SK-N-SH (cell line): ENCODE results near the gene KLHL33. TPM values are rescaled to one million over a fixed set of nuclear protein-coding genes. Genes with fewer than 3 reads are reported as not detected.
A peak's percentile ranks its signal among the peaks of the same experiment; 100 is the strongest.

ENCODE experiments used
- CTCF ChIA-PET: fragments of 300-600, 350-600 bp; formaldehyde crosslinking; extraction: SDS; loops from one replicate; lab custom pipeline; 2021; lab: Yijun Ruan, JAX
- POLR2A ChIA-PET: fragments of 350-600 bp; sonication (Branson Sonifier 250); formaldehyde crosslinking; extraction: SDS; loops from one replicate; lab custom pipeline; 2020; ENCODE audit warnings: antibody characterized with exemption, inconsistent platforms; lab: Yijun Ruan, JAX
- DNase-seq: peaks from one replicate; pipeline ENCODE4 v3.0.0; 2012
- H2AFZ ChIP-seq: fragments of 200-600 bp; sonication (generic); 2 replicates; pipeline ENCODE4 v1.8.1; 2016; ENCODE audit warnings: antibody characterized with exemption, mild to moderate bottlenecking, low read depth
- H3F3A ChIP-seq: fragments of 200-600 bp; sonication (generic); replicated peaks from 2 replicates; pipeline ENCODE3; 2016; ENCODE audit warnings: antibody characterized with exemption, mild to moderate bottlenecking; ENCODE audit not compliant: insufficient read depth
- H3K27ac ChIP-seq, 2 experiments: fragments of 200-500 bp in 1 of 2; fragments of 200-600 bp in 1 of 2; sonication (Bioruptor generic) in 1 of 2; sonication (generic), shearing (Covaris generic) in 1 of 2; 2 replicates each; pipeline versions ENCODE4 v1.5.1 to v1.6.1; 2014 to 2016; ENCODE audit warnings: low read depth in 2 of 2, inconsistent platforms in 1 of 2, low read length in 1 of 2, mild to moderate bottlenecking in 1 of 2, mixed read lengths in 1 of 2
- H3K27me3 ChIP-seq: fragments of 200-600 bp; sonication (generic), shearing (Covaris generic); 2 replicates; pipeline ENCODE4 v1.6.1; 2016; ENCODE audit warnings: mixed run types; ENCODE audit not compliant: insufficient read depth
- H3K36me3 ChIP-seq, 2 experiments: fragments of 200-500 bp in 1 of 2; fragments of 200-600 bp in 1 of 2; sonication (Bioruptor generic) in 1 of 2; sonication (generic) in 1 of 2; replicated peaks in 1 of 2; 2 replicates each; pipeline versions ENCODE3 to v1.5.1; 2014 to 2016; ENCODE audit warnings: low read length in 1 of 2, mild to moderate bottlenecking in 1 of 2; ENCODE audit not compliant: insufficient read depth in 2 of 2, control insufficient read depth in 1 of 2
- H3K4me1 ChIP-seq, 2 experiments: fragments of 200-500 bp in 1 of 2; fragments of 200-600 bp in 1 of 2; sonication (Bioruptor generic) in 1 of 2; sonication (generic), shearing (Covaris generic) in 1 of 2; 2 replicates each; pipeline versions ENCODE4 v1.5.1 to v1.6.1; 2014 to 2016; ENCODE audit warnings: low read depth in 1 of 2, low read length in 1 of 2, mixed run types in 1 of 2; ENCODE audit not compliant: insufficient read depth in 2 of 2, control insufficient read depth in 1 of 2
- H3K4me2 ChIP-seq: fragments of 200-600 bp; sonication (generic), shearing (Covaris generic); 2 replicates; pipeline ENCODE4 v1.6.1; 2017; ENCODE audit warnings: mixed run types
- H3K4me3 ChIP-seq, 2 experiments: fragments of 200-500 bp in 1 of 2; fragments of 200-600 bp in 1 of 2; sonication (Bioruptor generic) in 1 of 2; sonication (generic), shearing (Covaris generic) in 1 of 2; 2 replicates each; pipeline versions ENCODE4 v1.5.1 to v1.8.1; 2014 to 2016; ENCODE audit warnings: low read depth in 2 of 2, inconsistent platforms in 1 of 2, low read length in 1 of 2, mild to moderate bottlenecking in 1 of 2, mixed read lengths in 1 of 2, moderate library complexity in 1 of 2
- H3K79me2 ChIP-seq: fragments of 200-600 bp; sonication (generic); 2 replicates; pipeline ENCODE4 v1.8.1; 2017; ENCODE audit warnings: mild to moderate bottlenecking; ENCODE audit not compliant: insufficient read depth
- H3K9ac ChIP-seq: fragments of 200-600 bp; sonication (generic); 2 replicates; pipeline ENCODE4 v1.6.1; 2017; ENCODE audit warnings: mixed run types
- H3K9me2 ChIP-seq: fragments of 200-600 bp; sonication (generic); 2 replicates; pipeline ENCODE4 v1.6.1; 2017; ENCODE audit warnings: mixed run types
- H3K9me3 ChIP-seq: fragments of 200-600 bp; sonication (generic); 2 replicates; pipeline ENCODE4 v1.6.1; 2017; ENCODE audit warnings: mixed run types, mild to moderate bottlenecking, moderate library complexity
- H4K20me1 ChIP-seq: fragments of 200-600 bp; sonication (generic); 2 replicates; pipeline ENCODE4 v1.6.1; 2017; ENCODE audit warnings: mild to moderate bottlenecking, mixed run types; ENCODE audit not compliant: insufficient read depth
- CHD2 ChIP-seq: fragments of 150-350 bp; IDR thresholded peaks from 2 replicates; pipeline ENCODE4 v1.6.1; 2018; ENCODE audit warnings: low read length; ENCODE audit not compliant: partially characterized antibody
- EZH2phosphoT487 ChIP-seq: fragments of 200-600 bp; sonication (generic); IDR thresholded peaks from 2 replicates; pipeline ENCODE4 v1.6.1; 2017; ENCODE audit warnings: low read depth, mixed run types, mild to moderate bottlenecking, antibody characterized with exemption, moderate library complexity, borderline replicate concordance
- FOXM1 ChIP-seq: IDR thresholded peaks from 2 replicates; pipeline ENCODE4 v1.4.0; 2012; ENCODE audit warnings: low read depth, mild to moderate bottlenecking
- GABPA ChIP-seq: IDR thresholded peaks from 2 replicates; pipeline ENCODE4 v1.4.0; 2012; ENCODE audit warnings: low read depth, mild to moderate bottlenecking
- MEF2A ChIP-seq: IDR thresholded peaks from 2 replicates; pipeline ENCODE4 v1.4.0; 2012; ENCODE audit warnings: low read depth, borderline replicate concordance
- MXI1 ChIP-seq: IDR thresholded peaks from 2 replicates; pipeline ENCODE4 v1.6.1; 2012; ENCODE audit warnings: mild to moderate bottlenecking, low read depth, low read length, improper control_type of control experiment
- NFIC ChIP-seq: IDR thresholded peaks from 2 replicates; pipeline ENCODE4 v1.4.0; 2012; ENCODE audit warnings: borderline replicate concordance
- RCOR1 ChIP-seq: fragments of 150-350 bp; IDR thresholded peaks from 2 replicates; pipeline ENCODE4 v1.6.1; 2017; ENCODE audit warnings: antibody characterized with exemption, low read length
- SMC3 ChIP-seq: IDR thresholded peaks from 2 replicates; pipeline ENCODE4 v1.6.1; 2012; ENCODE audit warnings: low read depth, low read length, improper control_type of control experiment
- TCF12 ChIP-seq: IDR thresholded peaks from 2 replicates; pipeline ENCODE4 v1.4.0; 2012
- TEAD4 ChIP-seq: IDR thresholded peaks from 2 replicates; pipeline ENCODE4 v1.4.0; 2012; ENCODE audit warnings: mild to moderate bottlenecking, borderline replicate concordance; ENCODE audit not compliant: insufficient read depth
- YY1 ChIP-seq: IDR thresholded peaks from 2 replicates; pipeline ENCODE4 v1.4.0; 2012; ENCODE audit warnings: low read depth, mild to moderate bottlenecking
- WGBS: methylation state at CpG from one replicate; pipeline ENCODE4 v1.1.6; 2017; ENCODE audit warnings: low lambda C conversion rate; 5-methylcytosine and 5-hydroxymethylcytosine counted together
- polyA plus RNA-seq, 3 experiments: library from polyadenylated mRNA; depleted of rRNA; stranded (reverse); fragments of >200 nt; gene quantifications; 2 replicates each; pipeline ENCODE4 v1.2.3, GENCODE V29; 2012
- TF ChIP-seq, protein P1 (sequence below): IDR thresholded peaks from 2 replicates; pipeline ENCODE4 v1.4.0; 2012; ENCODE audit warnings: low read depth, borderline replicate concordance
- TF ChIP-seq, protein P2 (sequence below): IDR thresholded peaks from 2 replicates; pipeline ENCODE4; 2012
- TF ChIP-seq, protein P3 (sequence below): fragments of 200-600 bp; sonication (generic); IDR thresholded peaks from 2 replicates; pipeline ENCODE4 v1.6.1; 2017; ENCODE audit warnings: antibody characterized with exemption, mild to moderate bottlenecking, moderate library complexity
- TF ChIP-seq, protein P4 (sequence below): fragments of 150-350 bp; IDR thresholded peaks from 2 replicates; pipeline ENCODE4 v1.6.1; 2016; ENCODE audit warnings: mild to moderate bottlenecking, low read depth, low read length
- TF ChIP-seq, protein P5 (sequence below): IDR thresholded peaks from 2 replicates; pipeline ENCODE4 v1.6.1; 2012; ENCODE audit warnings: mild to moderate bottlenecking, low read depth, low read length, moderate library complexity
- TF ChIP-seq, protein P6 (sequence below): fragments of 150-350 bp; IDR thresholded peaks from 2 replicates; pipeline ENCODE4 v1.6.1; 2017; ENCODE audit warnings: antibody characterized with exemption, low read length, low read depth, borderline replicate concordance

KLHL33 gene
- polyA plus RNA-seq, 1 of the 3 experiments (the other 2 are of a cell fraction): not detected

DNA sequence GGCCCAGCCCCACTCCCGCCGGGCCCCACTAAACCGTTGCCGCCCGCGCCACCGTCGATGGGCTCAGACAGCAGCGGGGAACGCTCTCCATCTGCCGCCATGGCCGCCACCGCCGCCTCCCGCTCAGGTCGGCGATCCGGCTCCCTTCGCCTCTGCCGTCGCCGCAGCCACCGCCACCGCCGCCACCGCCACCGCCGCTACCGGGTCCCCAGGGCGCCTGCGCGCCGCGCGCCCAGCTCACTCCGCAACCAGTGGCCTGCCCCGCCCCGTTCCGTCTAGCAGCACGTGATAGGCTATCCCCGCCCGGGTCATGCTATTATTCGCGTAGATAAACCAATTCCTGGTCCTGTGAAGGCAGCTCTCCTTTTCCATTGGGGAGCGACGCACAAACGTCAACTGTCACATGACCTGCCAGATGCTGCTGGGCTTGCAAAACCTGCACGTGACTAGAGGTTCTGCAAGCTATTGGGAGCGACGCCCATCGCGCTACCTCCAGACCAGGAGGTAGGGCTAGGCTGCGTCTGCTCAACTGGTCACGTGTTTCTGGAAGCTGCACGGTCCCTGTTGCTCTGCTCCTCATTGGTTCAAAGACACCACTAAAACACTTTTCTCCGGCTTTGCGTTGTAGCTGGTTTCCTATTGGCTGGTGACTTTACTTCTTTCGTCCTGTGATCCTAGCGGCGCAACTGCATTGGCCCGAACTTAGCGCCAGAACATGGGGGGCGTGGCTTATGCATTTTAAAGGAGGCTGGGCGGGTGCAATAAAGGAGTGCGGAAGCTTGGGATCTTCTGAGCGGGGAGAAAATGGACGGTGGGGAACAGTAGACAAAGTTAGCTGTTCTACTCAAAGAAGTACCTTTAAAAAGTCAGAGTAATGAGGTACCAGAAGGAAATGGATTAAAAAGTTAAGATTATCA, 25.5 kb upstream of the KLHL33 start, which contains the start of gene PIP4P1 (continued):
- TF ChIP-seq, protein P1, sequence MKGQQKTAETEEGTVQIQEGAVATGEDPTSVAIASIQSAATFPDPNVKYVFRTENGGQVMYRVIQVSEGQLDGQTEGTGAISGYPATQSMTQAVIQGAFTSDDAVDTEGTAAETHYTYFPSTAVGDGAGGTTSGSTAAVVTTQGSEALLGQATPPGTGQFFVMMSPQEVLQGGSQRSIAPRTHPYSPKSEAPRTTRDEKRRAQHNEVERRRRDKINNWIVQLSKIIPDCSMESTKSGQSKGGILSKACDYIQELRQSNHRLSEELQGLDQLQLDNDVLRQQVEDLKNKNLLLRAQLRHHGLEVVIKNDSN: peak; percentile 99
- TF ChIP-seq FOXM1: peak; percentile 57; the same call in 1 of the 2 replicates
- TF ChIP-seq, protein P2, sequence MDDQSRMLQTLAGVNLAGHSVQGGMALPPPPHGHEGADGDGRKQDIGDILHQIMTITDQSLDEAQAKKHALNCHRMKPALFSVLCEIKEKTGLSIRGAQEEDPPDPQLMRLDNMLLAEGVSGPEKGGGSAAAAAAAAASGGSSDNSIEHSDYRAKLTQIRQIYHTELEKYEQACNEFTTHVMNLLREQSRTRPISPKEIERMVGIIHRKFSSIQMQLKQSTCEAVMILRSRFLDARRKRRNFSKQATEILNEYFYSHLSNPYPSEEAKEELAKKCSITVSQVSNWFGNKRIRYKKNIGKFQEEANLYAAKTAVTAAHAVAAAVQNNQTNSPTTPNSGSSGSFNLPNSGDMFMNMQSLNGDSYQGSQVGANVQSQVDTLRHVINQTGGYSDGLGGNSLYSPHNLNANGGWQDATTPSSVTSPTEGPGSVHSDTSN: peak; percentile 64
- TF ChIP-seq, protein P3, sequence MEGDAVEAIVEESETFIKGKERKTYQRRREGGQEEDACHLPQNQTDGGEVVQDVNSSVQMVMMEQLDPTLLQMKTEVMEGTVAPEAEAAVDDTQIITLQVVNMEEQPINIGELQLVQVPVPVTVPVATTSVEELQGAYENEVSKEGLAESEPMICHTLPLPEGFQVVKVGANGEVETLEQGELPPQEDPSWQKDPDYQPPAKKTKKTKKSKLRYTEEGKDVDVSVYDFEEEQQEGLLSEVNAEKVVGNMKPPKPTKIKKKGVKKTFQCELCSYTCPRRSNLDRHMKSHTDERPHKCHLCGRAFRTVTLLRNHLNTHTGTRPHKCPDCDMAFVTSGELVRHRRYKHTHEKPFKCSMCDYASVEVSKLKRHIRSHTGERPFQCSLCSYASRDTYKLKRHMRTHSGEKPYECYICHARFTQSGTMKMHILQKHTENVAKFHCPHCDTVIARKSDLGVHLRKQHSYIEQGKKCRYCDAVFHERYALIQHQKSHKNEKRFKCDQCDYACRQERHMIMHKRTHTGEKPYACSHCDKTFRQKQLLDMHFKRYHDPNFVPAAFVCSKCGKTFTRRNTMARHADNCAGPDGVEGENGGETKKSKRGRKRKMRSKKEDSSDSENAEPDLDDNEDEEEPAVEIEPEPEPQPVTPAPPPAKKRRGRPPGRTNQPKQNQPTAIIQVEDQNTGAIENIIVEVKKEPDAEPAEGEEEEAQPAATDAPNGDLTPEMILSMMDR: no peak
- peak; percentile 88 for TF ChIP-seq CHD2
- TF ChIP-seq RCOR1: peak; percentile 26; the same call in 1 of the 2 replicates
- TF ChIP-seq NFIC: no peak
- TF ChIP-seq, protein P4, sequence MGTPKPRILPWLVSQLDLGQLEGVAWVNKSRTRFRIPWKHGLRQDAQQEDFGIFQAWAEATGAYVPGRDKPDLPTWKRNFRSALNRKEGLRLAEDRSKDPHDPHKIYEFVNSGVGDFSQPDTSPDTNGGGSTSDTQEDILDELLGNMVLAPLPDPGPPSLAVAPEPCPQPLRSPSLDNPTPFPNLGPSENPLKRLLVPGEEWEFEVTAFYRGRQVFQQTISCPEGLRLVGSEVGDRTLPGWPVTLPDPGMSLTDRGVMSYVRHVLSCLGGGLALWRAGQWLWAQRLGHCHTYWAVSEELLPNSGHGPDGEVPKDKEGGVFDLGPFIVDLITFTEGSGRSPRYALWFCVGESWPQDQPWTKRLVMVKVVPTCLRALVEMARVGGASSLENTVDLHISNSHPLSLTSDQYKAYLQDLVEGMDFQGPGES: peak; percentile 70

DNA sequence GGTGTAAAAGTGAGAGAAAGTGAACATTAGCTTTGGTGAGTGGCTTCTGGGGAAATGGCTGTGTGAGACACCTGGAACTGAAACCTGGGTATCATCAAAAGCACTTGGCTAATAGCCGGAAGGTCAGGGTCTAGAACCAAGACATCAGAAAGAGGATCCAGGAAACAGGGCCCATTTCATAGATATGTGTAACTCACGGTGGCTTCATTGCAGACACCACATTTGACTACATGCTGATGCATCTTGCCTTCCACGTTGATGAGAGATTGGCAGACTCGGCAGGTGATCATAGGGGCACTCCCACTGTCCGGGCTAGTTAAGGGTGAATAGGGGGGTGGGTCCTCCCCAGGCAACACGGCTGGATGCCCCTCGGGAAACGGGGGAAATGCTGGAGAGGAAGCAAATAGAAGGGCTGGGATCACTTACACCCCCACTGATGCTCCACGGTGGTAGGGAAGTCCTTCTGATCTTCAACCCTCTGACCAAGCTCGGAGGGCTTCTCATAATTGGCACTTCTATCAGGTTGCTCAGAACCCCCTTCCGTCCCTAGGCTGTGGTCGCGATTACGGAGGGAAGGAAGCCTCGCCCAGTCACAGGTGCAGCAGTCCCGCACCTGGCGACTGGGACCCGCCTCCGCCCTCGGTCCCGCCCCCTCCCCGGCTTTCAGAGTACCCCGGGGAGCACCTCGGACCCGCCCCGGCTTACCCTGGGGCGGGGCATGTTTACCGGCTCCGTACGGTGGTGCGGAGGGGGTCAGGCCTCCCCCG, 24.7 kb upstream of the KLHL33 start:
- ChIA-PET POLR2A (interaction anchor here (1.1 to 1.7 kb wide), 3 partner anchors 10 to 117 kb away, joined by 4 to 14 read pairs (median 10); partner anchors contain the start of genes PARP2, PNP and TEP1), CTCF (interaction anchor here (0.5 to 1.5 kb wide), 2 partner anchors 127 to 133 kb away, joined by 3 read pairs; no protein-coding TSS in a partner anchor)
- Histone ChIP-seq H3K9me3 (no peaks in the 10 kb centered on the region), H4K20me1 (no peaks in the 10 kb centered on the region), H3K4me1 (peaks cover 9 to 21% of the 10 kb centered on the region in 2 experiments; a peak in 3 of 4 replicates), H3F3A (peaks cover 17% of the 10 kb centered on the region), H3K79me2 (peaks cover 41% of the 10 kb centered on the region), H3K9me2 (no peaks in the 10 kb centered on the region), H3K36me3 (peaks cover 38 to 43% of the 10 kb centered on the region in 2 experiments), H3K27ac (peak overlapping the region; percentile 67 to 77; a peak in 3 of 4 replicates), H3K4me2 (peak overlapping the region; percentile 90), H2AFZ (peak overlapping the region; percentile 24; the same call in 1 of the 2 replicates), H3K27me3 (no peaks in the 10 kb centered on the region), H3K4me3 (peak overlapping the region; percentile 81 to 92), H3K9ac (peak overlapping the region; percentile 85)
- DNase-seq: no peak
- 11% methylated on average over 13 of the region's 32 CpGs for WGBS
- TF ChIP-seq GABPA: no peak
- no peak for TF ChIP-seq SMC3
- TF ChIP-seq MXI1: no peak
- TF ChIP-seq, protein P5, sequence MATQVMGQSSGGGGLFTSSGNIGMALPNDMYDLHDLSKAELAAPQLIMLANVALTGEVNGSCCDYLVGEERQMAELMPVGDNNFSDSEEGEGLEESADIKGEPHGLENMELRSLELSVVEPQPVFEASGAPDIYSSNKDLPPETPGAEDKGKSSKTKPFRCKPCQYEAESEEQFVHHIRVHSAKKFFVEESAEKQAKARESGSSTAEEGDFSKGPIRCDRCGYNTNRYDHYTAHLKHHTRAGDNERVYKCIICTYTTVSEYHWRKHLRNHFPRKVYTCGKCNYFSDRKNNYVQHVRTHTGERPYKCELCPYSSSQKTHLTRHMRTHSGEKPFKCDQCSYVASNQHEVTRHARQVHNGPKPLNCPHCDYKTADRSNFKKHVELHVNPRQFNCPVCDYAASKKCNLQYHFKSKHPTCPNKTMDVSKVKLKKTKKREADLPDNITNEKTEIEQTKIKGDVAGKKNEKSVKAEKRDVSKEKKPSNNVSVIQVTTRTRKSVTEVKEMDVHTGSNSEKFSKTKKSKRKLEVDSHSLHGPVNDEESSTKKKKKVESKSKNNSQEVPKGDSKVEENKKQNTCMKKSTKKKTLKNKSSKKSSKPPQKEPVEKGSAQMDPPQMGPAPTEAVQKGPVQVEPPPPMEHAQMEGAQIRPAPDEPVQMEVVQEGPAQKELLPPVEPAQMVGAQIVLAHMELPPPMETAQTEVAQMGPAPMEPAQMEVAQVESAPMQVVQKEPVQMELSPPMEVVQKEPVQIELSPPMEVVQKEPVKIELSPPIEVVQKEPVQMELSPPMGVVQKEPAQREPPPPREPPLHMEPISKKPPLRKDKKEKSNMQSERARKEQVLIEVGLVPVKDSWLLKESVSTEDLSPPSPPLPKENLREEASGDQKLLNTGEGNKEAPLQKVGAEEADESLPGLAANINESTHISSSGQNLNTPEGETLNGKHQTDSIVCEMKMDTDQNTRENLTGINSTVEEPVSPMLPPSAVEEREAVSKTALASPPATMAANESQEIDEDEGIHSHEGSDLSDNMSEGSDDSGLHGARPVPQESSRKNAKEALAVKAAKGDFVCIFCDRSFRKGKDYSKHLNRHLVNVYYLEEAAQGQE: no peak
- TF ChIP-seq MEF2A: no peak
- TF ChIP-seq TCF12: no peak
- TF ChIP-seq EZH2phosphoT487: no peak
- TF ChIP-seq TEAD4: no peak
- TF ChIP-seq, protein P6, sequence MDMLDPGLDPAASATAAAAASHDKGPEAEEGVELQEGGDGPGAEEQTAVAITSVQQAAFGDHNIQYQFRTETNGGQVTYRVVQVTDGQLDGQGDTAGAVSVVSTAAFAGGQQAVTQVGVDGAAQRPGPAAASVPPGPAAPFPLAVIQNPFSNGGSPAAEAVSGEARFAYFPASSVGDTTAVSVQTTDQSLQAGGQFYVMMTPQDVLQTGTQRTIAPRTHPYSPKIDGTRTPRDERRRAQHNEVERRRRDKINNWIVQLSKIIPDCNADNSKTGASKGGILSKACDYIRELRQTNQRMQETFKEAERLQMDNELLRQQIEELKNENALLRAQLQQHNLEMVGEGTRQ: no peak
- TF ChIP-seq YY1: no peak
